Heart left ventricle (tissue), 16 donors: ENCODE results near the gene FBXL14. TPM values are rescaled to one million over a fixed set of nuclear protein-coding genes. Genes with fewer than 3 reads are reported as not detected.

Experiments used
- ATAC-seq, 4 donors: fragments of 200-7000 bp; cut with Tn5 transposase; one replicate each; pipeline ENCODE4 v1.9.1; 2020 to 2022; ENCODE audit warnings: moderate library complexity in 4 of 4, mild to moderate bottlenecking in 3 of 4, moderate number of reproducible peaks in 1 of 4
- DNase-seq, 5 donors: peaks; one replicate each; pipeline ENCODE4 v3.0.0-alpha.2; 2020
- H3K27ac ChIP-seq, 12 donors: fragments of 200-600 bp; sonication (generic) in 4 of 12; one replicate each; pipeline versions ENCODE4 v1.5.0 to v1.8.0; 2016 to 2022; ENCODE audit warnings: mild to moderate bottlenecking in 2 of 12
- H3K27me3 ChIP-seq, 9 donors: fragments of 200-600 bp; sonication (generic) in 2 of 9; one replicate each; pipeline versions ENCODE4 v1.5.1 to v1.8.0; 2016 to 2022; ENCODE audit warnings: mild to moderate bottlenecking in 3 of 9
- H3K36me3 ChIP-seq, 9 donors: fragments of 200-600 bp; sonication (generic) in 2 of 9; one replicate each; pipeline versions ENCODE4 v1.5.0 to v1.8.0; 2018 to 2022; ENCODE audit warnings: mild to moderate bottlenecking in 2 of 9
- H3K4me1 ChIP-seq, 12 donors: fragments of 200-600 bp; sonication (generic) in 4 of 12; one replicate each; pipeline versions ENCODE4 v1.5.0 to v1.8.0; 2016 to 2022; ENCODE audit warnings: mild to moderate bottlenecking in 3 of 12
- H3K4me3 ChIP-seq, 12 donors: fragments of 200-600 bp; sonication (generic) in 4 of 12; one replicate each; pipeline versions ENCODE4 v1.5.0 to v1.8.0; 2017 to 2022; ENCODE audit warnings: mild to moderate bottlenecking in 9 of 12, moderate library complexity in 4 of 12
- H3K9me3 ChIP-seq, 12 donors: fragments of 200-600 bp; sonication (generic) in 4 of 12; one replicate each; pipeline versions ENCODE4 v1.5.0 to v1.8.0; 2016 to 2022; ENCODE audit warnings: mild to moderate bottlenecking in 1 of 12
- CTCF ChIP-seq, 12 donors: fragments of 200-600 bp; sonication (generic) in 4 of 12; IDR thresholded peaks; one replicate each; pipeline versions ENCODE4 v1.5.0 to v1.8.0; 2018 to 2022; ENCODE audit warnings: antibody characterized with exemption in 12 of 12, mild to moderate bottlenecking in 5 of 12
- POLR2A ChIP-seq, 2 donors: fragments of 450-650 bp; IDR thresholded peaks; one replicate each; pipeline ENCODE4 v1.6.1; 2017; ENCODE audit warnings: antibody characterized with exemption in 2 of 2, mild to moderate bottlenecking in 2 of 2, moderate library complexity in 2 of 2
- WGBS, 4 donors: extraction: QIAGEN DNeasy Blood & Tissue Kit in 2 of 4; methylation state at CpG; one replicate each; pipeline versions ENCODE4 v1.1.5 to v1.1.7; 2013 to 2018; 5-methylcytosine and 5-hydroxymethylcytosine counted together
- intact Hi-C, 10 donors: fragments of 100-400 bp; cut with DNase I; formaldehyde crosslinking; loops; one replicate each; pipeline versions ENCODE4 v1.11.1 to v1.14.2; 2022
- polyA plus RNA-seq, 2 donors: library from polyadenylated mRNA; stranded (reverse); fragments of 200-250 nt; gene quantifications; one replicate each; pipeline ENCODE4 v1.2.3, GENCODE V29; 2013
- total RNA-seq, 9 donors: library from RNA; depleted of rRNA in 2 of 9; stranded (reverse); fragments of >200 nt in 2 of 9; fragmentation: NEBNext Ultra II Directional in 3 of 9; extraction: Animal tissue kit (Norgen Biotek cat#: 25700) in 3 of 9; gene quantifications; one replicate each; pipeline versions ENCODE4 v1.1.0 to v1.2.4, GENCODE V29; 2016 to 2023
- donor health status: ischemic (EF 13 %, LVEDD 7.1; RV severe dilation, severe dysfunction).
- donor health status: healthy with polysubstance abuse.
- donor health status: DM: no; HTN: yes; CAD: no.
- donor health status: DM: no; HTN: no; CAD: no.
- donor health status: ischemic (EF 25% LVEDD 6.9; RV normal size, moderate dysfunction).
- donor health status: ischemic (EF 25% LVEDD 5.7; RV mildly dilated, moderate dysfunction).
- donor health status: healthy.
- donor health status: DM: yes; HTN: yes; CAD: no.
- donor health status: ischemic (EF 35%, LVEDD 5.7; RV mildly dilated, moderate dysfunction).
- donor health status: nonischemic (EF 11% LVEDD 7.7; RV severe dilation, severe dysfunction).
- donor health status: DM: yes; HTN: yes; CAD: no.
- donor health status: PGD.
- donor health status: ischemic (EF 29% LVEDD 5.4; RV normal size, mild dysfunction).
- donor health status: nonischemic (EF 23%, LVEDD 6.1; RV moderate dilation, normal function).

Gene FBXL14
- total and polyA plus RNA-seq, 11 donors, result 1.7 to 10.1 (median 8.4) TPM

- no peaks in the 10 kb centered on the region for H3K27me3 ChIP-seq
- DNase-seq (no peak), ATAC-seq (no peak)
- no peaks in the 10 kb centered on the region for H3K36me3 ChIP-seq
- intact Hi-C loops, result no loop called here
- no peak for TF ChIP-seq CTCF (IDR thresholded peaks at IDR 0.05)
- TF ChIP-seq POLR2A (IDR thresholded peaks at IDR 0.05), result no peak
- H3K9me3 ChIP-seq, result peaks cover 0 to 5% (median 0%) of the 10 kb centered on the region in 12 donors
- WGBS, 4 donors, result 81 to 88% (median 88%) methylated on average over 14 of the region's 14 CpGs
- H3K4me3 ChIP-seq, result no peak overlapping the region
- no peak overlapping the region for H3K27ac ChIP-seq
- no peaks in the 10 kb centered on the region for H3K4me1 ChIP-seq
Observed at GRCh38 chr12:1553536-1553935, 40.8 kb downstream of the FBXL14 start.

GRCh38 chr12:1552911-1553491 is 41.4 kb downstream of the FBXL14 start:
- intact Hi-C loops, result no loop called here
- H3K27me3 ChIP-seq, result no peaks in the 10 kb centered on the region
- ATAC-seq, result no peak
- H3K4me1 ChIP-seq, result no peaks in the 10 kb centered on the region
- WGBS, 4 donors, result 82 to 89% (median 88%) methylated on average over 12 of the region's 12 CpGs
- H3K9me3 ChIP-seq, result peaks cover 0 to 5% (median 0%) of the 10 kb centered on the region in 12 donors
- H3K36me3 ChIP-seq, result no peaks in the 10 kb centered on the region
- TF ChIP-seq CTCF (IDR thresholded peaks at IDR 0.05) (no peak), POLR2A (IDR thresholded peaks at IDR 0.05) (no peak)
- no peak overlapping the region for H3K4me3 ChIP-seq
- H3K27ac ChIP-seq, result no peak overlapping the region
- no peak for DNase-seq

GRCh38 chr12:1552171-1552570 is 42.2 kb downstream of the FBXL14 start:
- peaks cover 0 to 5% (median 0%) of the 10 kb centered on the region in 12 donors for H3K9me3 ChIP-seq
- intact Hi-C loops, result no loop called here

GRCh38 chr12:1551496-1551895 is 42.9 kb downstream of the FBXL14 start:
- no peak for DNase-seq
- no peak for ATAC-seq
- H3K27me3 ChIP-seq, result no peaks in the 10 kb centered on the region
- intact Hi-C loops, result no loop called here
- H3K27ac ChIP-seq, result no peak overlapping the region
- no peak for TF ChIP-seq POLR2A (IDR thresholded peaks at IDR 0.05)
- TF ChIP-seq CTCF (IDR thresholded peaks at IDR 0.05), result no peak
- no peaks in the 10 kb centered on the region for H3K4me1 ChIP-seq
- 87 to 96% (median 94%) methylated on average over 6 of the region's 6 CpGs for WGBS, 4 donors
- no peaks in the 10 kb centered on the region for H3K36me3 ChIP-seq
- peaks cover 0 to 5% (median 0%) of the 10 kb centered on the region in 12 donors for H3K9me3 ChIP-seq
- H3K4me3 ChIP-seq, result no peak overlapping the region

More at GRCh38 chr12:1552171-1552570, 42.2 kb downstream of the FBXL14 start:
- 88 to 99% (median 95%) methylated on average over 2 of the region's 2 CpGs for WGBS, 4 donors
- ATAC-seq, result no peak
- Histone ChIP-seq H3K36me3 (no peaks in the 10 kb centered on the region), H3K4me1 (no peaks in the 10 kb centered on the region), H3K27me3 (no peaks in the 10 kb centered on the region), H3K4me3 (no peak overlapping the region), H3K27ac (no peak overlapping the region)
- TF ChIP-seq POLR2A (IDR thresholded peaks at IDR 0.05), result no peak
- no peak for TF ChIP-seq CTCF (IDR thresholded peaks at IDR 0.05)
- DNase-seq, result no peak
